OCI-LY7 (cell line): ENCODE data around the gene SGMS2. TPM values are rescaled to one million over a fixed set of nuclear protein-coding genes. Genes with fewer than 3 reads are reported as not detected.

Experiments used
- BruUV-seq: library from RNA; stranded (reverse); fragments of 400-500 nt; replicated peaks from 2 replicates; lab custom pipeline; 2021; lab: Mats Ljungman, UMichigan
- CTCF ChIA-PET: fragments of 300-600 bp; sonication (Branson Sonifier 250); formaldehyde crosslinking; loops from one replicate; lab custom pipeline; 2022; ENCODE audit warnings: antibody characterized with exemption; ENCODE audit not compliant: unreplicated experiment; lab: Charles Lee
- POLR2A ChIA-PET: fragments of 300-600 bp; sonication (Branson Sonifier 250); formaldehyde crosslinking; loops from one replicate; lab custom pipeline; 2022; ENCODE audit warnings: antibody characterized with exemption; lab: Charles Lee
- DNase-seq: peaks from one replicate; pipeline ENCODE4 v3.0.0-alpha.2; 2015; ENCODE audit warnings: low spot score
- H2AFZ ChIP-seq: fragments of 200-600 bp; sonication (generic), shearing (Covaris generic); 2 replicates; pipeline ENCODE4 v1.6.1; 2014; ENCODE audit warnings: mild to moderate bottlenecking, antibody characterized with exemption, low read length, moderate library complexity
- H3K27ac ChIP-seq: fragments of 200-600 bp; sonication (generic); 2 replicates; pipeline ENCODE4 v1.5.1; 2014; ENCODE audit warnings: mixed run types, low read depth, mild to moderate bottlenecking, moderate library complexity, low read length, inconsistent platforms; ENCODE audit not compliant: poor library complexity, severe bottlenecking
- H3K36me3 ChIP-seq: fragments of 200-600 bp; sonication (generic); 2 replicates; pipeline ENCODE4 v1.6.1; 2014; ENCODE audit warnings: mild to moderate bottlenecking, antibody characterized with exemption, low read length, moderate library complexity, mixed read lengths; ENCODE audit not compliant: insufficient read depth
- H3K4me1 ChIP-seq: fragments of 200-600 bp; sonication (generic); 2 replicates; pipeline ENCODE4 v1.5.1; 2014; ENCODE audit warnings: mild to moderate bottlenecking, low read length; ENCODE audit not compliant: insufficient read depth, poor library complexity, severe bottlenecking
- H3K4me2 ChIP-seq: fragments of 200-600 bp; sonication (generic); 2 replicates; pipeline ENCODE4 v1.6.1; 2014; ENCODE audit warnings: mild to moderate bottlenecking, low read length
- H3K4me3 ChIP-seq: fragments of 200-600 bp; sonication (generic); 2 replicates; pipeline ENCODE4 v1.5.1; 2014; ENCODE audit warnings: mild to moderate bottlenecking, low read depth, low read length; ENCODE audit not compliant: poor library complexity, severe bottlenecking
- H3K79me2 ChIP-seq: fragments of 200-600 bp; sonication (generic); 2 replicates; pipeline ENCODE4 v1.6.1; 2016; ENCODE audit warnings: low read depth, mild to moderate bottlenecking, low read length, moderate library complexity, mixed read lengths; ENCODE audit not compliant: insufficient read depth
- H3K9me2 ChIP-seq: fragments of 200-600 bp; sonication (generic); 2 replicates; pipeline ENCODE4 v1.6.1; 2016; ENCODE audit warnings: mild to moderate bottlenecking, low read length, mixed read lengths; ENCODE audit not compliant: insufficient read depth
- H3K9me3 ChIP-seq: fragments of 200-600 bp; sonication (generic); 2 replicates; pipeline ENCODE4 v1.6.1; 2014; ENCODE audit warnings: mild to moderate bottlenecking, mixed run types, low read length, mixed read lengths
- H4K20me1 ChIP-seq: fragments of 200-600 bp; sonication (generic); 2 replicates; pipeline ENCODE4 v1.6.1; 2014; ENCODE audit warnings: mild to moderate bottlenecking, antibody characterized with exemption, low read length, moderate library complexity, mixed read lengths; ENCODE audit not compliant: insufficient read depth
- EZH2phosphoT487 ChIP-seq: fragments of 200-600 bp; sonication (generic); IDR thresholded peaks from 2 replicates; pipeline ENCODE4 v1.6.1; 2018; ENCODE audit warnings: low read depth, borderline replicate concordance, mild to moderate bottlenecking, mixed run types, antibody characterized with exemption, low read length, moderate library complexity, mixed read lengths
- intact Hi-C: fragments of 100-400 bp; cut with micrococcal nuclease; formaldehyde crosslinking; loops from one replicate; pipeline ENCODE4 v1.10.0; 2022; ENCODE audit not compliant: unreplicated experiment
- total RNA-seq, 2 experiments: library from RNA; depleted of rRNA in 1 of 2; stranded (reverse); fragments of >200 nt in 1 of 2; shearing (Covaris generic) in 1 of 2; gene quantifications; 2 replicates each; pipeline ENCODE4 v1.2.3, GENCODE V29; 2014 to 2022
- TF ChIP-seq, protein P1 (sequence below): fragments of 200-600 bp; sonication (generic); conservative IDR thresholded peaks from 2 replicates; pipeline ENCODE4 v1.5.1; 2014; ENCODE audit warnings: mild to moderate bottlenecking, antibody characterized with exemption, low read length, moderate library complexity, mixed read lengths

The SGMS2 gene
- total RNA-seq, 2 experiments from 2014 or later = not detected

DNA sequence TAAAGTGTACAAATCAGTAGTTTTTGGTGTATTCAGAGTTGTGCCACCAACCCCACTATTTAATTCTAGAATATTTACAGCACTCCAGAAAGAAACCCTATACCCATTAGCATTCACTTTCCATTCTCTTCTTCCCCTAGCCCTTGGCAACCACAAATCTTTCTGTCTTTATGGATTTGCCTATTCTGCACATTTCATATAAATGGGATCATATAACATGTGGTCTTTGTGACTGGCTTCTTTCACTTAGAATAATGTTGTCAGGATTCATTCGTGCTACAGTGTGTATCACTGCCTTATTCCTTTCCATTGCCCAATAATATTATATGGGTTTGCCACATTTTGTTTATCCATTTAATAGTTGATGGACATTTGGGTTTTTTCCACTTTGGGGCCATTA, 32.2 kb downstream of the SGMS2 start:
- no TSS peak for BruUV-seq
- H4K20me1 ChIP-seq = no peaks in the 10 kb centered on the region
- no peak overlapping the region for H3K27ac ChIP-seq
- DNase-seq = no peak
- no peak for TF ChIP-seq EZH2phosphoT487
- H2AFZ ChIP-seq = no peak overlapping the region
- CTCF ChIA-PET = no interaction called here
- H3K4me3 ChIP-seq = no peak overlapping the region
- POLR2A ChIA-PET = no interaction called here
- intact Hi-C loops = no loop called here
- H3K9me3 ChIP-seq = no peaks in the 10 kb centered on the region
- H3K36me3 ChIP-seq = no peaks in the 10 kb centered on the region
- no peaks in the 10 kb centered on the region for H3K79me2 ChIP-seq
- H3K4me1 ChIP-seq = no peaks in the 10 kb centered on the region
- no peaks in the 10 kb centered on the region for H3K9me2 ChIP-seq
- H3K4me2 ChIP-seq = no peak overlapping the region

DNA sequence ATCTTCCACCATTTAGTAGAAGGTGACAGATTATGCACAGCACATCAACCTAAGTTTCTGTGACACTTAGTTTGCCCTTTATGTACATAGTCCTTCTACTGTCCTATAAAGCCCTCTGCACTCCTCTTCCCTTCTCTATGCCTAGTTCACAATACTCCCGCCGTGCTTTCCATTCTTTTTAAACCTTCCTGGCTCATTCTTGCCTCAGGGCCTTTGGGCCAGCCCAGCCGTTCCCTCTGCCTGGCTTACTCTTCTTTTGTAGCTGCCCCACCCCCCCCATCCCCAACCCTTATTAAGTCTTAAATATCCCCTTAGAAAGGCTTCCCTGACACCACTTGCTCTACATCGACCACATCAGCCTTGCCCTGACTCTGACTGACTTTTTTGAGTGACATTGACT, 33.0 kb downstream of the SGMS2 start:
- no peak for TF ChIP-seq EZH2phosphoT487
- TF ChIP-seq, protein P1, sequence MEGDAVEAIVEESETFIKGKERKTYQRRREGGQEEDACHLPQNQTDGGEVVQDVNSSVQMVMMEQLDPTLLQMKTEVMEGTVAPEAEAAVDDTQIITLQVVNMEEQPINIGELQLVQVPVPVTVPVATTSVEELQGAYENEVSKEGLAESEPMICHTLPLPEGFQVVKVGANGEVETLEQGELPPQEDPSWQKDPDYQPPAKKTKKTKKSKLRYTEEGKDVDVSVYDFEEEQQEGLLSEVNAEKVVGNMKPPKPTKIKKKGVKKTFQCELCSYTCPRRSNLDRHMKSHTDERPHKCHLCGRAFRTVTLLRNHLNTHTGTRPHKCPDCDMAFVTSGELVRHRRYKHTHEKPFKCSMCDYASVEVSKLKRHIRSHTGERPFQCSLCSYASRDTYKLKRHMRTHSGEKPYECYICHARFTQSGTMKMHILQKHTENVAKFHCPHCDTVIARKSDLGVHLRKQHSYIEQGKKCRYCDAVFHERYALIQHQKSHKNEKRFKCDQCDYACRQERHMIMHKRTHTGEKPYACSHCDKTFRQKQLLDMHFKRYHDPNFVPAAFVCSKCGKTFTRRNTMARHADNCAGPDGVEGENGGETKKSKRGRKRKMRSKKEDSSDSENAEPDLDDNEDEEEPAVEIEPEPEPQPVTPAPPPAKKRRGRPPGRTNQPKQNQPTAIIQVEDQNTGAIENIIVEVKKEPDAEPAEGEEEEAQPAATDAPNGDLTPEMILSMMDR = no peak
- intact Hi-C loops = no loop called here
- no peak for DNase-seq
- Histone ChIP-seq H3K27ac (no peak overlapping the region), H3K9me2 (no peaks in the 10 kb centered on the region), H3K4me2 (no peak overlapping the region), H3K4me1 (no peaks in the 10 kb centered on the region), H3K9me3 (no peaks in the 10 kb centered on the region), H4K20me1 (no peaks in the 10 kb centered on the region), H3K36me3 (no peaks in the 10 kb centered on the region), H2AFZ (no peak overlapping the region), H3K79me2 (no peaks in the 10 kb centered on the region), H3K4me3 (no peak overlapping the region)
- no TSS peak for BruUV-seq
- ChIA-PET POLR2A (no interaction called here), CTCF (no interaction called here)

- no peaks in the 10 kb centered on the region for H4K20me1 ChIP-seq
- H3K4me2 ChIP-seq = no peak overlapping the region
- no peak overlapping the region for H3K4me3 ChIP-seq
- BruUV-seq = no TSS peak
- no peaks in the 10 kb centered on the region for H3K9me2 ChIP-seq
- TF ChIP-seq, protein P1 = no peak
- no peak for TF ChIP-seq EZH2phosphoT487
- intact Hi-C loops = no loop called here
- no peak overlapping the region for H2AFZ ChIP-seq
- no peaks in the 10 kb centered on the region for H3K79me2 ChIP-seq
- ChIA-PET POLR2A (no interaction called here), CTCF (no interaction called here)
- H3K27ac ChIP-seq = no peak overlapping the region
- no peaks in the 10 kb centered on the region for H3K4me1 ChIP-seq
- no peak for DNase-seq
- H3K36me3 ChIP-seq = no peaks in the 10 kb centered on the region
- H3K9me3 ChIP-seq = no peaks in the 10 kb centered on the region
These were observed 33.5 kb downstream of the SGMS2 start for GRCh38 chr4:107858158-107858742.
